WTC11 (cell line): ENCODE measurements around the gene CYP1A2. TPM values are rescaled to one million over a fixed set of nuclear protein-coding genes. Genes with fewer than 3 reads are reported as not detected.

Source experiments
- ATAC-seq: fragments of 200-7000 bp; cut with Tn5 transposase; 2 replicates; pipeline ENCODE4 v1.10.0; 2021; ENCODE audit warnings: mild to moderate bottlenecking, moderate library complexity
- CTCF ChIA-PET: fragments of 300-600 bp; sonication (Branson Sonifier 250); formaldehyde crosslinking; loops from one replicate; lab custom pipeline; 2021; ENCODE audit warnings: antibody characterized with exemption; lab: Charles Lee
- POLR2A ChIA-PET: fragments of 350-600 bp; sonication (Branson Sonifier 250); formaldehyde crosslinking; loops from one replicate; lab custom pipeline; 2021; ENCODE audit warnings: antibody characterized with exemption; lab: Charles Lee
- DNase-seq: peaks from one replicate; pipeline ENCODE4 v3.0.0; 2021; ENCODE audit warnings: low spot score
- H3K27ac Mint-ChIP-seq: 2 replicates; pipeline ENCODE4 v1.8.0; 2021; ENCODE audit warnings: mixed read lengths
- H3K27me3 Mint-ChIP-seq: 2 replicates; pipeline ENCODE4 v1.8.0; 2021; ENCODE audit warnings: low read depth, mild to moderate bottlenecking, moderate library complexity, mixed read lengths
- H3K36me3 Mint-ChIP-seq: 2 replicates; pipeline ENCODE4 v1.8.0; 2021; ENCODE audit warnings: mixed read lengths
- H3K4me1 Mint-ChIP-seq: 2 replicates; pipeline ENCODE4 v1.8.0; 2022; ENCODE audit warnings: mixed read lengths
- H3K4me3 Mint-ChIP-seq: 2 replicates; pipeline ENCODE4 v1.8.0; 2021; ENCODE audit warnings: mild to moderate bottlenecking, moderate library complexity, mixed read lengths
- H3K9me3 Mint-ChIP-seq: 2 replicates; pipeline ENCODE4 v1.8.0; 2021; ENCODE audit warnings: mixed read lengths
- ATF2 ChIP-seq: sonication (generic); formaldehyde crosslinking; IDR thresholded peaks from 2 replicates; pipeline ENCODE4 v1.8.1; 2022; ENCODE audit warnings: low read depth, missing genetic modification reagents, borderline replicate concordance
- CBFB ChIP-seq: sonication (generic); formaldehyde crosslinking; IDR thresholded peaks from 2 replicates; pipeline ENCODE4 v1.8.1; 2022; ENCODE audit warnings: mild to moderate bottlenecking, low read depth, missing genetic modification reagents
- E2F4 ChIP-seq: sonication (generic); formaldehyde crosslinking; IDR thresholded peaks from 2 replicates; pipeline ENCODE4 v1.8.1; 2022; ENCODE audit warnings: low read depth, mild to moderate bottlenecking, moderate library complexity, missing genetic modification reagents, borderline replicate concordance
- ELF4 ChIP-seq: sonication (generic); formaldehyde crosslinking; IDR thresholded peaks from 2 replicates; pipeline ENCODE4 v1.8.1; 2022; ENCODE audit warnings: low read depth, mild to moderate bottlenecking, moderate library complexity, missing genetic modification reagents
- HMGXB4 ChIP-seq: sonication (generic); formaldehyde crosslinking; IDR thresholded peaks from 2 replicates; pipeline ENCODE4 v1.8.1; 2023; ENCODE audit warnings: mild to moderate bottlenecking, moderate library complexity, missing genetic modification reagents
- IRF1 ChIP-seq: sonication (generic); formaldehyde crosslinking; IDR thresholded peaks from 2 replicates; pipeline ENCODE4 v1.8.0; 2023; ENCODE audit warnings: missing genetic modification reagents
- JAZF1 ChIP-seq: fragments of 250-450 bp; sonication (Bioruptor Pico); IDR thresholded peaks from 2 replicates; pipeline ENCODE4 v1.9.0; 2021; ENCODE audit warnings: moderate library complexity, mild to moderate bottlenecking, inconsistent platforms
- JUN ChIP-seq: sonication (generic); formaldehyde crosslinking; IDR thresholded peaks from 2 replicates; pipeline ENCODE4 v1.8.0; 2023; ENCODE audit warnings: mild to moderate bottlenecking, missing genetic modification reagents
- NFE2L1 ChIP-seq: sonication (generic); formaldehyde crosslinking; IDR thresholded peaks from 2 replicates; pipeline ENCODE4 v1.8.1; 2023; ENCODE audit warnings: missing genetic modification reagents
- NFYB ChIP-seq: sonication (generic); formaldehyde crosslinking; conservative IDR thresholded peaks from 2 replicates; pipeline ENCODE4 v1.8.0; 2022; ENCODE audit warnings: low read depth, missing genetic modification reagents
- NR1H2 ChIP-seq: sonication (generic); formaldehyde crosslinking; IDR thresholded peaks from 2 replicates; pipeline ENCODE4 v1.9.0; 2021; ENCODE audit warnings: mild to moderate bottlenecking, moderate library complexity, missing genetic modification reagents
- NR3C1 ChIP-seq: sonication (generic); formaldehyde crosslinking; conservative IDR thresholded peaks from 2 replicates; pipeline ENCODE4 v1.8.1; 2023; ENCODE audit warnings: low read depth, mild to moderate bottlenecking, missing genetic modification reagents
- RELA ChIP-seq: sonication (generic); formaldehyde crosslinking; IDR thresholded peaks from 2 replicates; pipeline ENCODE4 v1.8.1; 2022; ENCODE audit warnings: missing genetic modification reagents, mild to moderate bottlenecking, borderline replicate concordance
- SMAD4 ChIP-seq: sonication (generic); formaldehyde crosslinking; IDR thresholded peaks from 2 replicates; pipeline ENCODE4 v1.8.0; 2022; ENCODE audit warnings: mild to moderate bottlenecking, missing genetic modification reagents
- SP1 ChIP-seq: sonication (generic); formaldehyde crosslinking; conservative IDR thresholded peaks from 2 replicates; pipeline ENCODE4 v1.8.1; 2022; ENCODE audit warnings: missing genetic modification reagents
- TEAD4 ChIP-seq: sonication (generic); formaldehyde crosslinking; IDR thresholded peaks from 2 replicates; pipeline ENCODE4 v1.8.0; 2022; ENCODE audit warnings: mild to moderate bottlenecking, missing genetic modification reagents
- ZNF138 ChIP-seq: sonication (generic); formaldehyde crosslinking; conservative IDR thresholded peaks from 2 replicates; pipeline ENCODE4 v1.8.1; 2022; ENCODE audit warnings: mild to moderate bottlenecking, moderate library complexity, missing genetic modification reagents
- ZNF317 ChIP-seq: sonication (generic); formaldehyde crosslinking; IDR thresholded peaks from 2 replicates; pipeline ENCODE4 v1.8.1; 2023; ENCODE audit warnings: low read depth, mild to moderate bottlenecking, moderate library complexity, missing genetic modification reagents, borderline replicate concordance
- ZNF396 ChIP-seq: fragments of 250-450 bp; sonication (Bioruptor Pico); IDR thresholded peaks from 2 replicates; pipeline ENCODE4 v1.8.0; 2021; ENCODE audit warnings: mild to moderate bottlenecking, moderate library complexity, borderline replicate concordance
- ZNF512 ChIP-seq: sonication (generic); formaldehyde crosslinking; IDR thresholded peaks from 2 replicates; pipeline ENCODE4 v1.8.1; 2022; ENCODE audit warnings: missing genetic modification reagents, borderline replicate concordance
- ZNF671 ChIP-seq: fragments of 250-450 bp; sonication (Bioruptor Pico); IDR thresholded peaks from 2 replicates; pipeline ENCODE4 v1.8.0; 2021; ENCODE audit warnings: mild to moderate bottlenecking
- total RNA-seq: library from RNA; stranded (reverse); gene quantifications from 3 replicates; pipeline ENCODE4 v1.2.3, GENCODE V29; 2021
- TF ChIP-seq, protein P1 (sequence below): sonication (generic); formaldehyde crosslinking; IDR thresholded peaks from 2 replicates; pipeline ENCODE4 v1.8.1; 2022; ENCODE audit warnings: mild to moderate bottlenecking, moderate library complexity, missing genetic modification reagents

CYP1A2 gene
- total RNA-seq, 1 experiment from 2014 or later: not detected

GRCh38 chr15:74794970-74795349, 46.3 kb downstream of the CYP1A2 start:
- no peak for DNase-seq
- Mint-ChIP-seq H3K36me3 (no peaks in the 10 kb centered on the region), H3K4me3 (no peak overlapping the region), H3K4me1 (peaks cover 18% of the 10 kb centered on the region), H3K9me3 (no peaks in the 10 kb centered on the region), H3K27me3 (no peaks in the 10 kb centered on the region), H3K27ac (no peak overlapping the region; the same call in 1 of the 2 replicates)
- no peak for ATAC-seq
- TF ChIP-seq JAZF1 (no peak), TEAD4 (CRISPR knock-in tag) (no peak), JUN (CRISPR knock-in tag) (no peak), IRF1 (CRISPR knock-in tag) (no peak), NR1H2 (CRISPR knock-in tag) (no peak), NFE2L1 (CRISPR knock-in tag) (no peak), ATF2 (no peak), ZNF317 (CRISPR knock-in tag) (no peak), E2F4 (CRISPR knock-in tag) (no peak), ZNF512 (no peak), ELF4 (CRISPR knock-in tag) (no peak), ZNF396 (CRISPR knock-in tag) (no peak), SP1 (CRISPR knock-in tag) (no peak), ZNF138 (no peak), HMGXB4 (CRISPR knock-in tag) (no peak), CBFB (CRISPR knock-in tag) (no peak)
- ChIA-PET POLR2A (no interaction called here), CTCF (interaction anchor here (1.1 to 3.7 kb wide), 2 partner anchors 22 to 24 kb away, joined by 3 to 79 read pairs; no protein-coding TSS in a partner anchor)

- ChIA-PET POLR2A (no interaction called here), CTCF (interaction anchor here (1.1 to 4.9 kb wide), 2 partner anchors 21 to 25 kb away, joined by 3 to 101 read pairs; no protein-coding TSS in a partner anchor)
- no peak overlapping the region for H3K4me3 Mint-ChIP-seq
- DNase-seq (no peak), ATAC-seq (no peak)
- H3K27me3 Mint-ChIP-seq: no peaks in the 10 kb centered on the region
- H3K27ac Mint-ChIP-seq: no peak overlapping the region
- H3K4me1 Mint-ChIP-seq: peaks cover 19% of the 10 kb centered on the region
- H3K36me3 Mint-ChIP-seq: no peaks in the 10 kb centered on the region
- H3K9me3 Mint-ChIP-seq: no peaks in the 10 kb centered on the region
- TF ChIP-seq ZNF512 (no peak), SMAD4 (CRISPR knock-in tag) (no peak), NR3C1 (CRISPR knock-in tag) (no peak), ZNF671 (CRISPR knock-in tag) (no peak), NFYB (CRISPR knock-in tag) (no peak), RELA (CRISPR knock-in tag) (no peak)
- TF ChIP-seq, protein P1, sequence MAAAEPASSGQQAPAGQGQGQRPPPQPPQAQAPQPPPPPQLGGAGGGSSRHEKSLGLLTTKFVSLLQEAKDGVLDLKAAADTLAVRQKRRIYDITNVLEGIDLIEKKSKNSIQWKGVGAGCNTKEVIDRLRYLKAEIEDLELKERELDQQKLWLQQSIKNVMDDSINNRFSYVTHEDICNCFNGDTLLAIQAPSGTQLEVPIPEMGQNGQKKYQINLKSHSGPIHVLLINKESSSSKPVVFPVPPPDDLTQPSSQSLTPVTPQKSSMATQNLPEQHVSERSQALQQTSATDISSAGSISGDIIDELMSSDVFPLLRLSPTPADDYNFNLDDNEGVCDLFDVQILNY (CRISPR knock-in tag): no peak
Measured at GRCh38 chr15:74795966-74796625, 47.5 kb downstream of the CYP1A2 start.
